Tongue (tissue), 2 donors: Measurements from ENCODE around the gene CASZ1. TPM values are rescaled to one million over a fixed set of nuclear protein-coding genes. Genes with fewer than 3 reads are reported as not detected.

Experiments used
- DNase-seq: peaks from one replicate; pipeline ENCODE4 v3.0.0-alpha.2; 2015
- total RNA-seq: library from RNA; depleted of rRNA; stranded (reverse); fragments of >200 nt; gene quantifications from one replicate; pipeline ENCODE4 v1.2.3, GENCODE V29; 2014

The CASZ1 gene
- total RNA-seq, 1 donor from 2014 or later, result 20.9 TPM

- no peak for DNase-seq
Observed at GRCh38 chr1:10624256-10625050, 172.0 kb downstream of the CASZ1 start.

- DNase-seq, result no peak
Observed at GRCh38 chr1:10623686-10624145, 172.7 kb downstream of the CASZ1 start.

GRCh38 chr1:10622910-10623685 lies 173.3 kb downstream of the CASZ1 start:
- no peak for DNase-seq

GRCh38 chr1:10621906-10622305 lies 174.5 kb downstream of the CASZ1 start:
- DNase-seq, result no peak

GRCh38 chr1:10620776-10621175 lies 175.7 kb downstream of the CASZ1 start:
- no peak for DNase-seq

GRCh38 chr1:10617931-10618885 lies 178.2 kb downstream of the CASZ1 start:
- DNase-seq, result no peak

GRCh38 chr1:10617318-10617717 lies 179.1 kb downstream of the CASZ1 start:
- no peak for DNase-seq

GRCh38 chr1:10616696-10617095 lies 179.8 kb downstream of the CASZ1 start:
- DNase-seq, result no peak

- DNase-seq, result no peak
Observed at GRCh38 chr1:10615932-10616671, 180.3 kb downstream of the CASZ1 start.

- DNase-seq, result no peak
Observed at GRCh38 chr1:10615332-10615731, 181.1 kb downstream of the CASZ1 start.

GRCh38 chr1:10614377-10615225 lies 181.8 kb downstream of the CASZ1 start:
- no peak for DNase-seq

GRCh38 chr1:10613861-10614260 lies 182.6 kb downstream of the CASZ1 start:
- no peak for DNase-seq

GRCh38 chr1:10613340-10613739 lies 183.1 kb downstream of the CASZ1 start:
- no peak for DNase-seq

- DNase-seq, result no peak
Observed at GRCh38 chr1:10612436-10613160, 183.8 kb downstream of the CASZ1 start.

- DNase-seq, result no peak
Observed at GRCh38 chr1:10610901-10611600, 185.4 kb downstream of the CASZ1 start.

- no peak for DNase-seq
Observed at GRCh38 chr1:10608690-10609089, 187.8 kb downstream of the CASZ1 start.

GRCh38 chr1:10607228-10607627 lies 189.2 kb downstream of the CASZ1 start:
- no peak for DNase-seq

- DNase-seq, result no peak
Observed at GRCh38 chr1:10606064-10606463, 190.4 kb downstream of the CASZ1 start.

- no peak for DNase-seq
Observed at GRCh38 chr1:10604966-10605365, 191.5 kb downstream of the CASZ1 start.
